Natural killer cell (primary cell): ENCODE results near the gene SLX4IP. TPM values are rescaled to one million over a fixed set of nuclear protein-coding genes. Genes with fewer than 3 reads are reported as not detected.

Experiments
- ATAC-seq, 3 donors: fragments of 150-1000 bp in 2 of 3; fragments of 200-7000 bp in 1 of 3; cut with Tn5 transposase; 1 replicate in 1 of 3; 2 replicates in 2 of 3; pipeline ENCODE4 v1.10.0; 2021; ENCODE audit warnings: mild to moderate bottlenecking in 2 of 3, moderate library complexity in 2 of 3
- DNase-seq, 2 donors: peaks; one replicate each; pipeline versions ENCODE4 v3.0.0 to v3.0.0-alpha.2; 2013 to 2021; ENCODE audit warnings: mixed read lengths in 1 of 2
- H3K27ac ChIP-seq: one replicate; pipeline ENCODE4 v1.5.1; 2013; ENCODE audit warnings: mild to moderate bottlenecking, low read length
- H3K27me3 ChIP-seq: one replicate; pipeline ENCODE4 v1.6.1; 2013; ENCODE audit warnings: low read length; ENCODE audit not compliant: control insufficient read depth, insufficient read depth
- H3K36me3 ChIP-seq: one replicate; pipeline ENCODE4 v1.6.1; 2013; ENCODE audit warnings: low read length; ENCODE audit not compliant: control insufficient read depth, insufficient read depth
- H3K4me1 ChIP-seq: one replicate; pipeline ENCODE4 v1.6.1; 2013; ENCODE audit warnings: low read length; ENCODE audit not compliant: control insufficient read depth, insufficient read depth
- H3K4me3 ChIP-seq: one replicate; pipeline ENCODE4 v1.5.1; 2013; ENCODE audit warnings: low read length
- H3K9me3 ChIP-seq: one replicate; pipeline ENCODE4 v1.6.1; 2013; ENCODE audit warnings: low read length; ENCODE audit not compliant: control insufficient read depth, insufficient read depth
- H3K27ac Mint-ChIP-seq, 2 donors: one replicate each; pipeline ENCODE4 v1.8.0; 2022; ENCODE audit warnings: mild to moderate bottlenecking in 2 of 2, mixed read lengths in 2 of 2, moderate library complexity in 1 of 2
- H3K27me3 Mint-ChIP-seq, 2 donors: one replicate each; pipeline ENCODE4 v1.8.0; 2022; ENCODE audit warnings: low read depth in 2 of 2, mixed read lengths in 2 of 2
- H3K36me3 Mint-ChIP-seq: one replicate; pipeline ENCODE4 v1.8.0; 2022; ENCODE audit warnings: mixed read lengths
- H3K4me1 Mint-ChIP-seq, 2 donors: one replicate each; pipeline ENCODE4 v1.8.0; 2022; ENCODE audit warnings: mixed read lengths in 2 of 2
- H3K4me3 Mint-ChIP-seq: one replicate; pipeline ENCODE4 v1.8.0; 2022; ENCODE audit warnings: mild to moderate bottlenecking, moderate library complexity, mixed read lengths
- H3K9me3 Mint-ChIP-seq, 2 donors: one replicate each; pipeline ENCODE4 v1.8.0; 2022; ENCODE audit warnings: mixed read lengths in 2 of 2
- CTCF ChIP-seq: fragments of 200-600 bp; IDR thresholded peaks from one replicate; pipeline ENCODE4 v1.8.0; 2022; ENCODE audit warnings: antibody characterized with exemption
- WGBS: methylation state at CpG from one replicate; pipeline ENCODE4 v1.1.7; 2013; ENCODE audit warnings: missing lambda C conversion rate; ENCODE audit not compliant: insufficient coverage; 5-methylcytosine and 5-hydroxymethylcytosine counted together
- intact Hi-C: fragments of 100-400 bp; cut with micrococcal nuclease; formaldehyde crosslinking; loops from one replicate; pipeline ENCODE4 v1.14.2; 2022
- total RNA-seq, 4 donors: library from RNA; stranded (reverse); fragments of 120-200 nt in 1 of 4; gene quantifications; one replicate each; pipeline versions ENCODE4 v1.2.3 to v1.2.4, GENCODE V29; 2013 to 2022

SLX4IP gene
- total RNA-seq, 3 donors from 2014 or later (not counting 1 experiment from before 2014, with no cell fraction given): 2.9 to 5.5 (median 5.2) TPM

GRCh38 chr20:10430000-10430466 lies 5.1 kb upstream of the SLX4IP start:
- H3K36me3 Mint-ChIP-seq: no peaks in the 10 kb centered on the region

GRCh38 chr20:10430704-10431103 lies 4.4 kb upstream of the SLX4IP start:
- H3K27ac ChIP-seq: no peak overlapping the region
- no peak overlapping the region for H3K4me3 ChIP-seq
- no peaks in the 10 kb centered on the region for H3K36me3 Mint-ChIP-seq
- ATAC-seq (no peak), DNase-seq (no peak)
- no peaks in the 10 kb centered on the region for H3K9me3 ChIP-seq
- H3K27ac Mint-ChIP-seq: peak overlapping the region in 1 of 2 donors; percentile 21
- H3K4me3 Mint-ChIP-seq: no peak overlapping the region
- no peaks in the 10 kb centered on the region for H3K27me3 Mint-ChIP-seq
- H3K4me1 Mint-ChIP-seq: peaks cover 53 to 77% of the 10 kb centered on the region in 2 donors
- 71% methylated on average over 5 of the region's 5 CpGs for WGBS
- intact Hi-C loops: loop anchor here (5.0 to 10.0 kb wide), 2 partner anchors 82 to 244 kb away; partner anchors contain the start of gene JAG1
- TF ChIP-seq CTCF: no peak
- H3K4me1 ChIP-seq: peaks cover 12% of the 10 kb centered on the region
- H3K36me3 ChIP-seq: no peaks in the 10 kb centered on the region
- H3K27me3 ChIP-seq: no peaks in the 10 kb centered on the region
- no peaks in the 10 kb centered on the region for H3K9me3 Mint-ChIP-seq

More at GRCh38 chr20:10430000-10430466, 5.1 kb upstream of the SLX4IP start:
- Mint-ChIP-seq H3K9me3 (no peaks in the 10 kb centered on the region), H3K27me3 (no peaks in the 10 kb centered on the region), H3K4me1 (peaks cover 47 to 71% of the 10 kb centered on the region in 2 donors), H3K4me3 (no peak overlapping the region), H3K27ac (peak overlapping the region in 1 of 2 donors; percentile 21)
- TF ChIP-seq CTCF: no peak
- ATAC-seq (no peak), DNase-seq (no peak)
- no peaks in the 10 kb centered on the region for H3K36me3 ChIP-seq
- intact Hi-C loops: loop anchor here (5.0 to 10.0 kb wide), 3 partner anchors 82 to 1023 kb away; partner anchors contain the start of gene JAG1
- H3K27ac ChIP-seq: no peak overlapping the region
- H3K27me3 ChIP-seq: no peaks in the 10 kb centered on the region
- H3K9me3 ChIP-seq: no peaks in the 10 kb centered on the region
- H3K4me3 ChIP-seq: no peak overlapping the region
- H3K4me1 ChIP-seq: peaks cover 9% of the 10 kb centered on the region

GRCh38 chr20:10432079-10432478 lies 3.0 kb upstream of the SLX4IP start:
- H3K27me3 ChIP-seq: no peaks in the 10 kb centered on the region
- 86% methylated on average over 1 of the region's 1 CpG for WGBS
- no peaks in the 10 kb centered on the region for H3K9me3 ChIP-seq
- H3K9me3 Mint-ChIP-seq: no peaks in the 10 kb centered on the region
- no peaks in the 10 kb centered on the region for H3K36me3 Mint-ChIP-seq
- no peak overlapping the region for H3K4me3 ChIP-seq
- H3K27me3 Mint-ChIP-seq: no peaks in the 10 kb centered on the region
- peaks cover 55 to 72% of the 10 kb centered on the region in 2 donors for H3K4me1 Mint-ChIP-seq
- H3K36me3 ChIP-seq: no peaks in the 10 kb centered on the region
- no peak overlapping the region for H3K4me3 Mint-ChIP-seq
- intact Hi-C loops: loop anchor here (5.0 to 10.0 kb wide), 2 partner anchors 80 to 243 kb away; partner anchors contain the start of gene JAG1
- TF ChIP-seq CTCF: no peak
- no peak for ATAC-seq
- no peak for DNase-seq
- H3K27ac ChIP-seq: no peak overlapping the region
- H3K4me1 ChIP-seq: peaks cover 12% of the 10 kb centered on the region
- peak overlapping the region in 1 of 2 donors; percentile 72 for H3K27ac Mint-ChIP-seq
